TTC549 (cell line): ENCODE results near the gene KIF21A.

ENCODE experiments used
- FAIRE-seq: peaks from 2 replicates; lab custom pipeline; 2012; peaks lifted over from hg19 to GRCh38; lab: Jason Lieb, UNC

The KIF21A gene

GRCh38 chr12:39275846-39276245 lies 167.1 kb downstream of the KIF21A start:
- FAIRE-seq, result no peak

GRCh38 chr12:39272871-39273655 lies 169.9 kb downstream of the KIF21A start:
- FAIRE-seq, result no peak

GRCh38 chr12:39269492-39269891 lies 173.4 kb downstream of the KIF21A start:
- no peak for FAIRE-seq

DNA sequence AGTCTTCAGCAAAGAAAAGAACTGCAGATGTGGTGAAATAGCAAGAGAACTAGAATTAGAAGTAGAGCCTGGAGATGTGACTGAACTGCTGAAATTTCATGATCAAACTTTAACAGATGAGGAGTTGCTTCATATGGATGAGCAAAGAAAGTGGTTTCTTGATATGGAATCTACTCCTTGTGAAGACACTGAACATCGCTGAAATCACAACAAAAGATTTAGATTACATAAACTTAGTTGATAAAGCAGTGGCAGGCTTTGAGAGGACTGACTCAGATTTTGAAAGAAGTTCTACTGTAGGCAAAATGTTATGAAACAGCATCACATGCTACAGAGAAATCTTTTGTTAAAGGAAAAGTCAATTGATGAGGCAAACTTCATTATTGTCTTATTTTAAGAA lies 175.0 kb downstream of the KIF21A start:
- FAIRE-seq, result no peak

DNA sequence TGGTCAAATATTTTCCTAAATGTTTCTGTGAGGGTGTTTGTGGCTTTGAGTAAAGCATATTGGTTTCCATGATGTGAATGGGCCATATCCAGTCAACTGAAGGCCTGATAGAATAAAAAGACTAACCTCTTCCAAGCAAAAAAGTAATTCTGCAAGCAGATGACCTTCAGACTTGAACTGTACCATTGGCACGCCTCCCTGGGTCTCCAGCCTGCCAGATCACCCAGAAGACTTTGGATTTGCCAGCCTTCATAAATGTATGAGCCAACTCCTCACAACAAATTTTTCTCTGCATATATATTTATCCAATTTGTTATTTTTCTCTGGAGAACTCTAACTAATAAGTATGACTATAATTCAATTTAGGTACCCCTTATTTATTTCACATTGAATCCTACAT lies 190.3 kb downstream of the KIF21A start:
- no peak for FAIRE-seq
